Measurements from ENCODE around the gene LYG1. TPM values are rescaled to one million over a fixed set of nuclear protein-coding genes. Genes with fewer than 3 reads are reported as not detected.
"Not testable (repeated sequence)": the region's sequence is repeated elsewhere in the genome, so short reads cannot be mapped to it uniquely, and the experiment has no call there.

LYG1 gene
- total RNA-seq, 1 donor from 2014 or later: not detected

DNA sequence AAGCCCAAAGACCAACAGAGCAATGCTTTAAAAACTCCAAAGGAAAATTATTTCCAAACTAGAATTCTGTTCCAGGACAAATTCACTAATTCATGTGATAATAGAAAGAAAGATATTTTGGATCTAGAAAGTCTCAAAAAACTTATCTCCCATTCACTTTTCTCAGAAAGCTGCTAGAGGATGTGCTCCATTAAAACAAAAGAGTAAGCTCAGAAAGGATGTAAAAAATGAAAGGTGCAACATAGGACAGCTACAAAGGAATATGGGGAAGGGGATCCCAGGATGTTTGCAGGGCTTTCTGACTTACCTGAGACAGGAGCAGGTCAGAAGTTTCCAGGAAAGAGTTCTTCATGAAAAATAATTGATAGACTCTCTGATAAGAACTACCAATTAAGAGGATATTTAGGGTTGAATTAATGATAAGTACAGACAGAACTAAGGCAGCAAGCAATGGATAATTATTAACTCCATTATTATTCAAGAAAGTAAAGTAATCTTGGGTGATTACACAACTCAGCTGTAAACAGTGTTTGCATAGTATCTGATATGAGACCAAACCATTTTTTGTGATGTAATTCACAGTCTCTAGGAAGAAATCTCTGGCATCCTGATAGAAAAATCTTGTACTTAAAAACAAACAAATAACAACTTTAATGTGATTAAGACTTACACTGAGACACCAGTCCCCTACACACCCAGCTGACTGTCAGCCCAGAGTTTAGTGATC lies 20.9 kb downstream of the LYG1 start:
- intact Hi-C loops (cut with DNase I): no loop called here
- no peak for DNase-seq
- ATAC-seq (ENCODE audit: poor library complexity): no peak

DNA sequence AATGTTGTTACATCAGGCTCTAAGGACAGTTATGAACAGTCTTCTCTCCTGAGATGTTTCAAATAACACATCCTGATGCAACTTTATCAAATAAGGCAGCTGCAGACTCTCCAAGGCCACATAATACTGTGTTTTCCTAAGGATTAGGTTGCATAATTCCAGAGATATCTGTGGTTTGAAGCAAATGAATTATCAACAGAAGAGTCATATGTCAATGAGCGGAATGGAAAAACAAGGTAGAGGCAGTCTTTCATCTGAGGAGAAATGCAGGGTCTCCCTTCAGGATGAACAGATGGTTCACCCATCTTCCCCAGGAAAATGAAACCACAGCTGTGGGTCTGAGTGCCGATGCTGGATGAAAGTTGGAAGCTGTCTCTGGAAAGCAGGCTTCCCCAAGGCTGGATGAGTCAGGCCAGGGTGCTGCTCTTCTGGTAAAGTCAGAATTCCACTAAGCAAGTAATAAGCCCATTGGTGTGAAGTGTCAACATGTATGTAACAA lies 22.2 kb downstream of the LYG1 start:
- ATAC-seq (ENCODE audit: poor library complexity): no peak
- intact Hi-C loops (cut with DNase I): no loop called here
- no peak for DNase-seq

DNA sequence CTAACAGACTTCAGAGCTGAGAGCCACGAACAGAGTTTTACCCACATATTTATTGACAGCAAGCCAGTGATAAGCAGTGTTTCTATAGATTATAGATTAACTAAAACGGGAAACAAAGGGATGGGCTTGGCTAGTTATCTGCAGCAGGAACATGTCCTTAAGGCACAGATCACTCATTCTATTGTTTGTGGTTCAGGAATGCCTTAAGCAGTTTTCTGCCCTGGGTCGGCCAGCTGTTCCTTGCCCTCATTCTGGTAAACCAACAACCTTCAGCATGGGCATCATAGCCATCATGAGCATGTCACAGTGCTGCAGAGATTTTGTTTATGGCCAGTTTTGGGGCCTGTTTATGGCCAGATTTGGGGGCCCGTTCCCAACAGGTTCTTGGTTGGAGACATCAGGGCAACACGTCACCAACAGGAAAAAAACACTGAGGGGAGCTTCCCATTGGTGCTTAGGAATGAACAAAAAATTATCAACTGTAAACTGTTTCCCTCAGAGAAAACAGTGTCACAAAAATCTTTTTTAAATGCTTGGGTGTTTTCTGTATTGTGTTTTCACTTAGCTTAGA lies 22.7 kb downstream of the LYG1 start:
- DNase-seq; ATAC-seq (ENCODE audit: poor library complexity); intact Hi-C loops (cut with DNase I): not testable (repeated sequence)

DNA sequence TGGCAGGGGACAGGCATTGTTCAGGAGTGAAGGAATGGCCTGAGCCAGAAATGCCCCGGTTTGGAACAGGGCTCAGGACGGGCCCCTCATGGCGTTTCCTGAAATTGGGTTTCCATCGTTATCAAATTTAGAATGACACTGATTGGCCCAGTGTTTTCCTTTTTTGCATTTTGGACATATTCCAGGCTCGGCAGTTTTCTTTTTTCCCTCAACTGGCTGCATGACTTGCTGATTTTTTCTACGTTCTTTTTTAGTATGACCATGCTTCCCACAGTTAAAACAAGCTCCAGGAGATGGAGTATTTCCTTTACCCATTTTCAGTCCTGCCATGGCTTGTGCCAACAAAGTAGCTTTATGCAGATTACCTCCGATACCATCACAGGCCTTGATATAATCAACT lies 25.1 kb downstream of the LYG1 start:
- DNase-seq (no peak), ATAC-seq (ENCODE audit: poor library complexity) (no peak)
- intact Hi-C loops (cut with DNase I): no loop called here

DNA sequence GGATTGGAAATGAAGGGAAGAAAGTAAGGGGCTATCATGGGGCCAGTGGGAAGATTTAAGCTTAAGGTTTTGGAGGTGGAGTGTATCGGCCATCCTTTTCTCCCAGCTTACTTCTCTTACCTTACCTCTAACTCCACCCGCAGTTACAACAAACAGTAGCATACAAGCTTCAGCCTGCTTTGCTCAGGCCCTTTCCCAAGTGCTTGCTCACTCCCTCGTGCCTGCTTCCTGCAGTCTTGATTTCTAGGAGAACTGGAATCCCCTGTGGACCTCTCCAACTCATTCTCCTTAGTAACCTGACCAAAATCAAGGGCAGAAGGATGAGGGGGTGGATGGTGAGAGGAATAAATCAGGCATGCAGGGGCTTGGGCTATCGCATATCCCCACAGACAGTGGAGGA lies 39.8 kb downstream of the LYG1 start:
- intact Hi-C loops (cut with DNase I): no loop called here
- ATAC-seq (ENCODE audit: poor library complexity) (no peak), DNase-seq (no peak)

DNA sequence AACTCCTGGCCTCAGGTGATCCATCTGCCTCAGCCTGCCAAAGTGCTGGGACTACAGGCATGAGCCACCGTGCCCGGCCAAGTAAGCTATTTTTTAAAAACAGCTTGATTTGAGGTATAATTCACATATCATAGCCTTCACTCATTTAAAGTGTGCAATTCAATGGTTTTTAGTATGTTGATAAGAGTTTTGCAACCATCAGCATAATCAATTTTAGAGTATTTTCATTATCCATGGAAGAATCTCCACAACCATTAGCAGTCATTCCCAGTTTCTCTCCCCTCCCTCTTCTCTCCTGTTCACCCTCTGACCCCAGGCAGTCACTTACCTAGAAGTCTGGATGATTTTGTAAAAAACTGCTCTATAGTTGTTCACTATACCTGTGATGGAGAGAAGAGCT lies 40.8 kb downstream of the LYG1 start:
- ATAC-seq (ENCODE audit: poor library complexity) (no peak), DNase-seq (no peak)
- intact Hi-C loops (cut with DNase I): no loop called here

DNA sequence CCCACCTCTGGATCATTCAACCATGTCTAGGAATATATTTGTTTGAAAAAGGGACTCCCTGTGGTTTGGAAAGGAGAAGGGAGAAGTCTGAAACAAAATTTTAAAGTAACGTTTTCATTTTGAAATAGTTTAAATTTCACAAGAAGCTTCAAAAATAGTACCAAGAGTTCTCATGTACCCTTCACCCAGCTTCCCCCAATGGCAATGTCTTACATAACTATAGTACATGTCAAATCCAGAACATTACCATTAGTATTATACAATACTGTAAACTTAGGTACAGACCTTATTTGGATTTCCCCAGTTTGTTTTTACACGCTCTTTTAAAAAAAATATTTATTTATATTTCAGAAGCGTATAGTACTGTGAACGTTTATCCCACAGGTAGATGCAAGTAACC lies 41.5 kb downstream of the LYG1 start:
- intact Hi-C loops (cut with DNase I): no loop called here
- ATAC-seq (ENCODE audit: poor library complexity) (no peak), DNase-seq (no peak)

DNA sequence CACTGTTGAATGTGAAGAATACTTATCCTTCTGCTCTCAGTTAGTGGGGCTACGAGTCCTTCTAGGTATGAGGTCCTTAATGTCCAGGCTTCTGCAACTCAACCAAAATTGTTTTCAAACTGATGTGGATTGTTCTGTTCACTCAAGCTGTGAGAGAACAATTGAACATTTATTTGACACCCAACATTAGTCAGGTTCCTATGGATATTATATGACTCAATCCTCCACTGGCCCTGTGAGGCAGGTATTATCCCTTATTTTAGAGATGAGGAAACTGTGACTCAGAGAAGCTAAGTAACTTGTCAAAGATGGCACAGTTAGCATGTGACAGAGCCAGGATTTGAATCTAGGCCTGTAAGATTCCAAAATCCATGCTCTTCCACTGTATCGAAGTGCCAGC lies 44.3 kb downstream of the LYG1 start:
- intact Hi-C loops (cut with DNase I): no loop called here
- DNase-seq (no peak), ATAC-seq (ENCODE audit: poor library complexity) (no peak)

DNA sequence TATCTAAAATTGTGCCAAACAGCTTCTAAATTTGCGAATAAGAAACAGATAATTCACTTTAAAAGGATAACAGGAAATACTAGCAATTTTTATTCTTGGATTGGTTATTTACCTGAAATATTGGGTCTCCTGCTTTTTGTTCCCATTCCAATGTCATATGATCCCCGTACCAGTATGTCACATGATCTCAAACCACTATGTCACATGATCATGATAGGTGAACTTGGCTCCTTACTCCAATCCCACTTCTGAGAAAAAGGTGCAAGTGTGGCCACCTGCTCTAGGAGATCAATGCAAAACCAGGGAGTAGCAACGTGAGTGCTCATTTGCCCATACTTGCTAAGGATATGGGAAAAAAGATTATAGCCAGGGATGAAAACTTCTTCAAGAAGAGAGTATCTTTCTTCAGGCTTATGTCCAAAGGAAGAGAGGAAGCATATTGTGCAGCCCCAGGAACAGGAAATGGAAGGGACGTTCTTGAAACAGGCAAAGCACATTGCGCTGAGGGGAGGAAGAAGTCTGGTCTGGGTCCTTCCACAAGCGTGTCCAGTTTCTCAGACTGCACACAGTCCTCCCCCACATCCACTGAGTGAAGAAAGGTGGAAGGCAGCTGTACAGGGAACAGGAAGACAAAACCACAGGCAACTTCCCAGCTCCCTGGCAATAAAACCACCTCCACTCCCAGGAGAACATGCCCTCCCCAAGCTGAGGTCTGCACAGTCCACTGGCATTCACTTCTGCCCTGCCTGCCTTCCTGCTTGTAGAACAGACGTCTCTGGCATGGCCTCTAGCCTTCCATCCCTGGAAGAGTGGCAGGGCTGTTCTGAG lies 45.3 kb downstream of the LYG1 start, which contains the start of gene LYG2:
TSS of gene LYG2 (minus strand) at position 176 of the 828 bp plus-strand sequence. CDS start 1,406 bp downstream, outside the sequence.
- DNase-seq (no peak), ATAC-seq (ENCODE audit: poor library complexity) (no peak)
- intact Hi-C loops (cut with DNase I): no loop called here

DNA sequence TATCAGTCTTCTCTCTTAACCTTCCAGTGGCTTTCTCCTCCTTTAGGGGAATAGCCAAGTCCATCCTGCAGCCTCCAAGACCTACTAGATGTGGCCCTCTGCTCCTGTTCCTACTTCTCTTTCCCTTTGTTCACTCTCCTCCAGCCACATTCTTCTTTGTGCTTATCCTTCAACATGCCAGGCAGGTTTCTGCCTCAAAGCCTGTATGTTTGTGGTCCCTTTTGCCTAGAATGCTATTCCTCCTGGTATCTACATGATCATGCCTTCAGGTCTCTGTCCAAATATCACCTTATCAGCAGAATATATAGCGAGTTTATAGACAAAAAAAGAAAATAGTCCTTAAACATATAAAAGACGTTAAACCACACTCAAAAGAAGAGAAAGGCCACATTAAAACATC lies 51.0 kb downstream of the LYG1 start:
- intact Hi-C loops (cut with DNase I): no loop called here

DNA sequence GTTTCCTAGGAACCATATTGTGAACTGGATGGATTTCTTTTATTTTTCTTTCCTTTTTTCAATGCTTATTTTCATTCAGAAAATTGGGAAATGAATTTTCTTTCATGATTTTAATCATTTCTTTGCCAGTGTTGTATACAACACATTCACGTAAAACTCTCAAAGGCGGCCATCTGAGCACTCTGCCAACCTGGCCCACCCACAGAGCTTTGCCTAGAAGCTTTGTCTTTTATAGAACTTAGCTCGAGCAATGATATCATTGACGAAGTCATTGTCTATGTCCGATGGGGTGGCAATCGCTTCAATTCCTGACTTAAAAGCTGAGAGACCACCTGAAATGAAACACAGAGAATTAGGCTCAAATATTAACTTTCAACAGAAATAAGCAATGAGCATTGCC lies 58.8 kb downstream of the LYG1 start:
- ATAC-seq (ENCODE audit: poor library complexity): no peak
- intact Hi-C loops (cut with DNase I): no loop called here

More for the DNA sequence above, 51.0 kb downstream of the LYG1 start:
- ATAC-seq (ENCODE audit: poor library complexity) (no peak), DNase-seq (no peak)

DNA sequence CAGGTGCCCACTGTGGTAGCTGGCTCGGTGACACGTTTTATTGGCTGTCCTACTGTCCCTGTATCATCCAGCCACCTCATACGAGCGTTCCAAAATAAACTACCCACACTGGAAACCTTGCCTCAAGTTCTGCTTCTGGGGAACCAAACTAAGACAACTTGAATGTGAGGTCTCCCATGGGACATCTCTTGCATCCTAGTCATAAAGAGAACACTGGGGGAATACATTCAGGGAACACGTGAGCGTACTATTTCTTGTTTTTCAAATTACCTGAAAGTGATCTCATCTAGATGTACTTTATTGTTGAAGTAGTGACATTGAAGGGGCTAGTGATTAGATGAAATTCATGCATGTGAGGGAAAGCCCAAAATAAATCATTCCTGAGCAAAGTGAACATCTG lies 60.6 kb downstream of the LYG1 start:
- intact Hi-C loops (cut with DNase I): no loop called here
- ATAC-seq (ENCODE audit: poor library complexity): no peak

More for the DNA sequence above, 58.8 kb downstream of the LYG1 start:
- no peak for DNase-seq

DNA sequence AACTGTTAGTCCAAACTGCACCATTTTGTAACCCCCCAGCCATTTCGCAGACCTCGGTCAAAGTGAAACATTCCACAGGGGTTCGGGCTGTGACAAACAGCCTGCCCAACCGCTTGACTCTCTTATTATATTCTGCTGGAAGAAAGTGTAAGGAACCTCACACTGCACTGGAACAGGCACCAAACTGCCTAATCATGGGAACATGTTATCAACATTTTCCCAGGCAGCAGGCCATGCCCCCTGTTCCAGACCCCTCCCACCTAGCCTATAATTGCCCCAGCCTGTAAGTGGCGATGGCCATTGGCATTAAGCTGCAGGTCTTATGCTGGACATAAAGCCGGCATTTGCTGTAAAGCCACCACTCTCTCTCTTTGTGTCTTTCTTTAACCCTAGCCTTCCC lies 62.4 kb downstream of the LYG1 start:
- DNase-seq (no peak), ATAC-seq (ENCODE audit: poor library complexity) (peak; percentile 84)
- intact Hi-C loops (cut with DNase I): no loop called here

More for the DNA sequence above, 60.6 kb downstream of the LYG1 start:
- no peak for DNase-seq

Other genes starting within 250 kb of the LYG1 start
- 0.22 TPM for gene C2orf15, start 159.5 kb downstream of the LYG1 start, total RNA-seq
- 3.4 TPM for gene TSGA10, start 146.3 kb downstream of the LYG1 start, total RNA-seq
- gene LIPT1, start 146.2 kb downstream of the LYG1 start, total RNA-seq: 7.6 TPM
- gene MITD1, start 120.1 kb downstream of the LYG1 start, total RNA-seq: 15.0 TPM
- gene MRPL30, start 120.0 kb downstream of the LYG1 start, total RNA-seq: 36.0 TPM
- gene LYG2, start 45.5 kb downstream of the LYG1 start, total RNA-seq: not detected
- 16.6 TPM for gene TXNDC9, start 35.1 kb upstream of the LYG1 start, total RNA-seq
- gene EIF5B, start 36.2 kb upstream of the LYG1 start, total RNA-seq: 84.7 TPM
- 59.2 TPM for gene REV1, start 188.8 kb upstream of the LYG1 start, total RNA-seq

All from Right ventricle myocardium superior (tissue), 1 donor.